Natural killer cell (primary cell): ENCODE data around the gene FAM110C. TPM values are rescaled to one million over a fixed set of nuclear protein-coding genes. Genes with fewer than 3 reads are reported as not detected.
"Not testable (repeated sequence)": the region's sequence is repeated elsewhere in the genome, so short reads cannot be mapped to it uniquely, and the experiment has no call there.

Experiments used
- ATAC-seq, 3 donors: fragments of 150-1000 bp in 2 of 3; fragments of 200-7000 bp in 1 of 3; cut with Tn5 transposase; 1 replicate in 1 of 3; 2 replicates in 2 of 3; pipeline ENCODE4 v1.10.0; 2021; ENCODE audit warnings: mild to moderate bottlenecking in 2 of 3, moderate library complexity in 2 of 3
- DNase-seq, 2 donors: peaks; one replicate each; pipeline versions ENCODE4 v3.0.0 to v3.0.0-alpha.2; 2013 to 2021; ENCODE audit warnings: mixed read lengths in 1 of 2
- H3K27ac ChIP-seq: one replicate; pipeline ENCODE4 v1.5.1; 2013; ENCODE audit warnings: mild to moderate bottlenecking, low read length
- H3K27me3 ChIP-seq: one replicate; pipeline ENCODE4 v1.6.1; 2013; ENCODE audit warnings: low read length; ENCODE audit not compliant: control insufficient read depth, insufficient read depth
- H3K36me3 ChIP-seq: one replicate; pipeline ENCODE4 v1.6.1; 2013; ENCODE audit warnings: low read length; ENCODE audit not compliant: control insufficient read depth, insufficient read depth
- H3K4me1 ChIP-seq: one replicate; pipeline ENCODE4 v1.6.1; 2013; ENCODE audit warnings: low read length; ENCODE audit not compliant: control insufficient read depth, insufficient read depth
- H3K4me3 ChIP-seq: one replicate; pipeline ENCODE4 v1.5.1; 2013; ENCODE audit warnings: low read length
- H3K9me3 ChIP-seq: one replicate; pipeline ENCODE4 v1.6.1; 2013; ENCODE audit warnings: low read length; ENCODE audit not compliant: control insufficient read depth, insufficient read depth
- H3K27ac Mint-ChIP-seq, 2 donors: one replicate each; pipeline ENCODE4 v1.8.0; 2022; ENCODE audit warnings: mild to moderate bottlenecking in 2 of 2, mixed read lengths in 2 of 2, moderate library complexity in 1 of 2
- H3K27me3 Mint-ChIP-seq, 2 donors: one replicate each; pipeline ENCODE4 v1.8.0; 2022; ENCODE audit warnings: low read depth in 2 of 2, mixed read lengths in 2 of 2
- H3K36me3 Mint-ChIP-seq: one replicate; pipeline ENCODE4 v1.8.0; 2022; ENCODE audit warnings: mixed read lengths
- H3K4me1 Mint-ChIP-seq, 2 donors: one replicate each; pipeline ENCODE4 v1.8.0; 2022; ENCODE audit warnings: mixed read lengths in 2 of 2
- H3K4me3 Mint-ChIP-seq: one replicate; pipeline ENCODE4 v1.8.0; 2022; ENCODE audit warnings: mild to moderate bottlenecking, moderate library complexity, mixed read lengths
- H3K9me3 Mint-ChIP-seq, 2 donors: one replicate each; pipeline ENCODE4 v1.8.0; 2022; ENCODE audit warnings: mixed read lengths in 2 of 2
- CTCF ChIP-seq: fragments of 200-600 bp; IDR thresholded peaks from one replicate; pipeline ENCODE4 v1.8.0; 2022; ENCODE audit warnings: antibody characterized with exemption
- WGBS: methylation state at CpG from one replicate; pipeline ENCODE4 v1.1.7; 2013; ENCODE audit warnings: missing lambda C conversion rate; ENCODE audit not compliant: insufficient coverage; 5-methylcytosine and 5-hydroxymethylcytosine counted together
- intact Hi-C: fragments of 100-400 bp; cut with micrococcal nuclease; formaldehyde crosslinking; loops from one replicate; pipeline ENCODE4 v1.14.2; 2022
- total RNA-seq, 4 donors: library from RNA; stranded (reverse); fragments of 120-200 nt in 1 of 4; gene quantifications; one replicate each; pipeline versions ENCODE4 v1.2.3 to v1.2.4, GENCODE V29; 2013 to 2022

Gene FAM110C
- total RNA-seq, 3 donors from 2014 or later (not counting 1 experiment from before 2014, with no cell fraction given), result 1.3 to 8.5 (median 3.6) TPM

GRCh38 chr2:23283-23682 lies 23.0 kb downstream of the FAM110C start:
- peaks cover 52 to 57% of the 10 kb centered on the region in 2 donors for H3K4me1 Mint-ChIP-seq
- no peaks in the 10 kb centered on the region for H3K36me3 Mint-ChIP-seq
- H3K36me3 ChIP-seq, result no peaks in the 10 kb centered on the region
- TF ChIP-seq CTCF, result no peak
- H3K4me3 ChIP-seq, result no peak overlapping the region
- H3K27ac ChIP-seq, result no peak overlapping the region
- no peaks in the 10 kb centered on the region for H3K9me3 ChIP-seq
- peak overlapping the region; percentile 36 for H3K4me3 Mint-ChIP-seq
- 100% methylated on average over 1 of the region's 1 CpG for WGBS
- H3K27me3 Mint-ChIP-seq, result no peaks in the 10 kb centered on the region
- peaks cover 25% of the 10 kb centered on the region for H3K4me1 ChIP-seq
- H3K27ac Mint-ChIP-seq, result peak overlapping the region; percentile 29 to 59
- DNase-seq, result no peak
- H3K27me3 ChIP-seq, result no peaks in the 10 kb centered on the region
- intact Hi-C loops, result no loop called here
- no peaks in the 10 kb centered on the region for H3K9me3 Mint-ChIP-seq
- ATAC-seq, result no peak

GRCh38 chr2:22244-22643 lies 24.1 kb downstream of the FAM110C start:
- WGBS, result 27% methylated on average over 2 of the region's 4 CpGs
- H3K4me3 ChIP-seq, H3K36me3 Mint-ChIP-seq, H3K9me3 ChIP-seq, H3K27me3 Mint-ChIP-seq, H3K27ac ChIP-seq, DNase-seq, H3K36me3 ChIP-seq, H3K9me3 Mint-ChIP-seq, intact Hi-C loops, H3K27me3 ChIP-seq: not testable (repeated sequence)
- peak overlapping the region; percentile 29 to 59 for H3K27ac Mint-ChIP-seq
- peak overlapping the region; percentile 4 for H3K4me3 Mint-ChIP-seq
- peaks cover 44 to 50% of the 10 kb centered on the region in 2 donors for H3K4me1 Mint-ChIP-seq
- ATAC-seq, result peak in 2 of 3 donors; percentile 49 to 58
- peaks cover 28% of the 10 kb centered on the region for H3K4me1 ChIP-seq

- H3K4me1 ChIP-seq, result peaks cover 28% of the 10 kb centered on the region
- ATAC-seq, H3K27me3 Mint-ChIP-seq, H3K4me3 Mint-ChIP-seq, H3K36me3 Mint-ChIP-seq, H3K9me3 ChIP-seq, DNase-seq, H3K9me3 Mint-ChIP-seq, H3K27ac Mint-ChIP-seq, H3K4me3 ChIP-seq, H3K27me3 ChIP-seq, intact Hi-C loops, H3K27ac ChIP-seq, H3K36me3 ChIP-seq: not testable (repeated sequence)
- 74% methylated on average over 3 of the region's 4 CpGs for WGBS
- H3K4me1 Mint-ChIP-seq, result peaks cover 46 to 49% of the 10 kb centered on the region in 2 donors
Observed at GRCh38 chr2:20259-20658, 26.0 kb downstream of the FAM110C start.

GRCh38 chr2:19505-19904 lies 26.8 kb downstream of the FAM110C start:
- peaks cover 8 to 15% of the 10 kb centered on the region in 2 donors for H3K27me3 Mint-ChIP-seq
- Histone ChIP-seq H3K36me3 (no peaks in the 10 kb centered on the region), H3K27ac (no peak overlapping the region), H3K9me3 (no peaks in the 10 kb centered on the region), H3K27me3 (no peaks in the 10 kb centered on the region), H3K4me3 (no peak overlapping the region), H3K4me1 (peaks cover 24% of the 10 kb centered on the region)
- no peaks in the 10 kb centered on the region for H3K36me3 Mint-ChIP-seq
- H3K9me3 Mint-ChIP-seq, result no peaks in the 10 kb centered on the region
- ATAC-seq, result no peak
- H3K27ac Mint-ChIP-seq, result no peak overlapping the region
- WGBS, result 87% methylated on average over 5 of the region's 5 CpGs
- intact Hi-C loops, result no loop called here
- peaks cover 42 to 49% of the 10 kb centered on the region in 2 donors for H3K4me1 Mint-ChIP-seq
- no peak for DNase-seq
- no peak overlapping the region for H3K4me3 Mint-ChIP-seq
- no peak for TF ChIP-seq CTCF
